Esophagus muscularis mucosa (tissue), 4 donors: ENCODE data around the gene PLAGL2.

Experiments used
- CTCF ChIP-seq, 3 experiments: fragments of 200-600 bp in 2 of 3; fragments of 450-650 bp in 1 of 3; sonication (generic) in 2 of 3; IDR thresholded peaks; one replicate each; pipeline ENCODE4 v1.5.1; 2017 to 2019; ENCODE audit warnings: antibody characterized with exemption in 3 of 3, mild to moderate bottlenecking in 2 of 3, moderate library complexity in 1 of 3
- EP300 ChIP-seq: sonication (generic); formaldehyde crosslinking; IDR thresholded peaks from one replicate; pipeline ENCODE4 v1.6.1; 2017; ENCODE audit warnings: antibody characterized with exemption
- POLR2A ChIP-seq: fragments of 450-650 bp; IDR thresholded peaks from one replicate; pipeline ENCODE4 v1.6.1; 2017; ENCODE audit warnings: antibody characterized with exemption, moderate library complexity, mild to moderate bottlenecking, low read depth
- POLR2AphosphoS5 ChIP-seq, 2 donors: sonication (generic); formaldehyde crosslinking; IDR thresholded peaks; one replicate each; pipeline ENCODE4 v1.6.1; 2017; ENCODE audit warnings: antibody characterized with exemption in 2 of 2

GRCh38 chr20:32153771-32154170, 53.8 kb downstream of the PLAGL2 start:
- TF ChIP-seq POLR2A (no peak), CTCF (IDR thresholded peaks at IDR 0.05) (no peak), EP300 (no peak), POLR2AphosphoS5 (IDR thresholded peaks at IDR 0.05) (no peak)
